Calu3 (cell line): ENCODE measurements around the gene DLEC1. TPM values are rescaled to one million over a fixed set of nuclear protein-coding genes. Genes with fewer than 3 reads are reported as not detected.

ENCODE experiments used
- BruUV-seq: library from RNA; stranded (reverse); fragments of 400-500 nt; replicated peaks from 2 replicates; lab custom pipeline; 2021; lab: Mats Ljungman, UMichigan
- CTCF ChIA-PET: fragments of 300-600 bp; sonication (Branson Sonifier 250); formaldehyde crosslinking; loops from one replicate; lab custom pipeline; 2022; ENCODE audit warnings: antibody characterized with exemption; lab: Charles Lee
- DNase-seq: peaks from one replicate; pipeline ENCODE4 v3.0.0; 2022
- H3K27ac Mint-ChIP-seq: one replicate; pipeline ENCODE4 v1.8.0; 2022; ENCODE audit warnings: mixed read lengths; ENCODE audit not compliant: unreplicated experiment
- H3K27me3 Mint-ChIP-seq: one replicate; pipeline ENCODE4 v1.8.0; 2022; ENCODE audit warnings: mixed read lengths; ENCODE audit not compliant: unreplicated experiment
- H3K36me3 Mint-ChIP-seq: one replicate; pipeline ENCODE4 v1.8.0; 2022; ENCODE audit warnings: mild to moderate bottlenecking, moderate library complexity, mixed read lengths; ENCODE audit not compliant: insufficient read depth, unreplicated experiment
- H3K4me1 Mint-ChIP-seq: one replicate; pipeline ENCODE4 v1.8.0; 2022; ENCODE audit warnings: mild to moderate bottlenecking, low read depth, mixed read lengths; ENCODE audit not compliant: unreplicated experiment
- H3K4me3 Mint-ChIP-seq: one replicate; pipeline ENCODE4 v1.8.0; 2022; ENCODE audit warnings: mild to moderate bottlenecking, low read depth, moderate library complexity, mixed read lengths; ENCODE audit not compliant: unreplicated experiment
- H3K9me3 Mint-ChIP-seq: one replicate; pipeline ENCODE4 v1.8.0; 2022; ENCODE audit warnings: low read depth, mixed read lengths; ENCODE audit not compliant: unreplicated experiment
- CTCF ChIP-seq: fragments of 200-600 bp; IDR thresholded peaks from one replicate; pipeline ENCODE4 v1.8.0; 2022; ENCODE audit warnings: antibody characterized with exemption; ENCODE audit not compliant: unreplicated experiment
- intact Hi-C: fragments of 100-400 bp; cut with micrococcal nuclease; formaldehyde crosslinking; loops from one replicate; pipeline ENCODE4 v1.10.0; 2022; ENCODE audit not compliant: unreplicated experiment
- total RNA-seq: library from RNA; stranded (reverse); gene quantifications from 2 replicates; pipeline ENCODE4 v1.2.3, GENCODE V29; 2022

The DLEC1 gene
- total RNA-seq, 1 experiment from 2014 or later, result 0.28 TPM

GRCh38 chr3:38116471-38117162 lies 77.6 kb downstream of the DLEC1 start:
- Mint-ChIP-seq H3K27me3 (peaks cover 13% of the 10 kb centered on the region), H3K27ac (no peak overlapping the region), H3K4me1 (peaks cover 9% of the 10 kb centered on the region), H3K9me3 (no peaks in the 10 kb centered on the region), H3K36me3 (peaks cover 46% of the 10 kb centered on the region), H3K4me3 (no peak overlapping the region)
- peak; percentile 26 for DNase-seq
- TF ChIP-seq CTCF, result no peak
- CTCF ChIA-PET, result interaction anchor here (1.3 kb wide), 1 partner anchor 17 kb away, joined by 3 read pairs; no protein-coding TSS in a partner anchor
- BruUV-seq, result no TSS peak
- intact Hi-C loops, result loop anchor here (2.0 to 5.0 kb wide), 3 partner anchors 112 to 181 kb away; no protein-coding TSS in a partner anchor

GRCh38 chr3:38117163-38117716 lies 78.2 kb downstream of the DLEC1 start:
- no peak overlapping the region for H3K27ac Mint-ChIP-seq
- no peaks in the 10 kb centered on the region for H3K9me3 Mint-ChIP-seq
- intact Hi-C loops, result loop anchor here (2.0 to 5.0 kb wide), 3 partner anchors 112 to 180 kb away; no protein-coding TSS in a partner anchor
- H3K4me1 Mint-ChIP-seq, result peaks cover 9% of the 10 kb centered on the region
- peaks cover 50% of the 10 kb centered on the region for H3K36me3 Mint-ChIP-seq
- peaks cover 13% of the 10 kb centered on the region for H3K27me3 Mint-ChIP-seq
- BruUV-seq, result no TSS peak
- CTCF ChIA-PET, result interaction anchor here (0.7 to 1.5 kb wide), 5 partner anchors 16 to 253 kb away, joined by 3 to 15 read pairs (median 3); no protein-coding TSS in a partner anchor
- H3K4me3 Mint-ChIP-seq, result no peak overlapping the region
- TF ChIP-seq CTCF, result no peak
- no peak for DNase-seq

- intact Hi-C loops, result loop anchor here (2.0 to 5.0 kb wide), 3 partner anchors 113 to 179 kb away; no protein-coding TSS in a partner anchor
- Mint-ChIP-seq H3K4me3 (no peak overlapping the region), H3K27me3 (peaks cover 13% of the 10 kb centered on the region), H3K27ac (peak overlapping the region; percentile 47), H3K36me3 (peaks cover 56% of the 10 kb centered on the region), H3K9me3 (no peaks in the 10 kb centered on the region), H3K4me1 (peaks cover 9% of the 10 kb centered on the region)
- CTCF ChIA-PET, result interaction anchor here (0.7 to 1.5 kb wide), 4 partner anchors 23 to 254 kb away, joined by 3 to 15 read pairs (median 4); no protein-coding TSS in a partner anchor
- peak; percentile 80 for DNase-seq
- BruUV-seq, result no TSS peak
- TF ChIP-seq CTCF, result peak; percentile 68
These were observed 78.9 kb downstream of the DLEC1 start for GRCh38 chr3:38117748-38118420.
